Amniotic stem cell (primary cell): Measurements from ENCODE around the gene ACVR1.
"Not testable (repeated sequence)": the region's sequence is repeated elsewhere in the genome, so short reads cannot be mapped to it uniquely, and the experiment has no call there.

Source experiments
- DNase-seq: peaks from one replicate; lab custom pipeline; 2025; lab: John Stamatoyannopoulos, UW

Gene ACVR1

GRCh38 chr2:157830266-157830665 is 45.9 kb downstream of the ACVR1 start:
- no peak for DNase-seq

GRCh38 chr2:157827377-157827776 is 48.8 kb downstream of the ACVR1 start:
- no peak for DNase-seq

GRCh38 chr2:157826644-157827043 is 49.5 kb downstream of the ACVR1 start:
- DNase-seq = not testable (repeated sequence)

- no peak for DNase-seq
Observed at GRCh38 chr2:157825885-157826284, 50.2 kb downstream of the ACVR1 start.

- no peak for DNase-seq
Observed at GRCh38 chr2:157822993-157823392, 53.1 kb downstream of the ACVR1 start.

- no peak for DNase-seq
Observed at GRCh38 chr2:157822533-157822932, 53.6 kb downstream of the ACVR1 start.

GRCh38 chr2:157821519-157822131 is 54.5 kb downstream of the ACVR1 start:
- no peak for DNase-seq

GRCh38 chr2:157820193-157820592 is 55.9 kb downstream of the ACVR1 start:
- DNase-seq = no peak

- no peak for DNase-seq
Observed at GRCh38 chr2:157819761-157820160, 56.4 kb downstream of the ACVR1 start.

- DNase-seq = no peak
Observed at GRCh38 chr2:157818227-157818626, 57.9 kb downstream of the ACVR1 start.

GRCh38 chr2:157815421-157815820 is 60.7 kb downstream of the ACVR1 start:
- DNase-seq = no peak

GRCh38 chr2:157813467-157813866 is 62.7 kb downstream of the ACVR1 start:
- no peak for DNase-seq

- DNase-seq = no peak
Observed at GRCh38 chr2:157810037-157810436, 66.1 kb downstream of the ACVR1 start.

- DNase-seq = no peak
Observed at GRCh38 chr2:157809212-157809611, 66.9 kb downstream of the ACVR1 start.

- DNase-seq = no peak
Observed at GRCh38 chr2:157808421-157808820, 67.7 kb downstream of the ACVR1 start.

GRCh38 chr2:157806426-157807077 is 69.6 kb downstream of the ACVR1 start:
- no peak for DNase-seq

GRCh38 chr2:157805519-157805918 is 70.6 kb downstream of the ACVR1 start:
- no peak for DNase-seq

GRCh38 chr2:157804355-157804754 is 71.8 kb downstream of the ACVR1 start:
- no peak for DNase-seq

GRCh38 chr2:157803952-157804351 is 72.2 kb downstream of the ACVR1 start:
- no peak for DNase-seq

- no peak for DNase-seq
Observed at GRCh38 chr2:157803476-157803875, 72.7 kb downstream of the ACVR1 start.

- no peak for DNase-seq
Observed at GRCh38 chr2:157800838-157801495, 75.2 kb downstream of the ACVR1 start.

GRCh38 chr2:157793053-157793612 is 83.0 kb downstream of the ACVR1 start:
- DNase-seq = no peak
